ENCODE measurements around the gene PPP2R5C. TPM values are rescaled to one million over a fixed set of nuclear protein-coding genes. Genes with fewer than 3 reads are reported as not detected.
A peak's percentile ranks its signal among the peaks of the same experiment; 100 is the strongest.

PPP2R5C gene
- total and polyA plus RNA-seq, 7 donors: 18.2 to 76.6 (median 57.1) TPM

GRCh38 chr14:101783260-101784016, 21.9 kb downstream of the PPP2R5C start:
- WGBS, 3 donors: 74 to 92% (median 84%) methylated on average over 12 of the region's 12 CpGs
- Histone ChIP-seq H3K27me3 (ENCODE audit: insufficient read depth in 3 of 3, low read length in 2 of 3) (no peaks in the 10 kb centered on the region), H3K27ac (no peak overlapping the region), H3K4me1 (peaks cover 9% of the 10 kb centered on the region), H3K36me3 (ENCODE audit: insufficient read depth in 1 of 2, low read depth in 1 of 2) (peaks cover 0 to 5% of the 10 kb centered on the region in 2 donors), H3K4me3 (no peak overlapping the region), H3K9me3 (no peaks in the 10 kb centered on the region)
- intact Hi-C loops (cut with DNase I): no loop called here
- TF ChIP-seq CTCF (IDR thresholded peaks at IDR 0.05): no peak
- no peak for ATAC-seq
- DNase-seq: no peak

DNA sequence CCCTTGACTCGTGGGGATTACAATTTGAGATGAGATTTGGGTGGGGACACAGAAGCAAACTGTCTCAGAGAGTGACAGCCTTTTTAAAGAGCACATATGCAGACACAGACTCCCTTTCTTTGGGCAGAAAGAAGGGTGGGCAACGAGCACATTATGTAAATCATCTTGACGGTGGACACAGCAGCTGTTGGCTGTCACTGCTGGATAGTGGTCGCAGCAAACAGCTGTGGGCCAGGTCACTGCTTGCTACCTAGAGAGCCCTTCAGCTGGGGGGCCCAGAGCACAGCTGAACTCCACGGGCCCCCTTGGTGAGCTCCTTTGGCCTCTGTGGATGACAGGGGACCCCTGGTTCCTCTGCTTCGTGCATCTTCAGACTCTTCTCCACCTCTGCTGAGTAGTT, 23.1 kb downstream of the PPP2R5C start:
- Histone ChIP-seq H3K27me3 (ENCODE audit: insufficient read depth in 3 of 3, low read length in 2 of 3) (no peaks in the 10 kb centered on the region), H3K9me3 (no peaks in the 10 kb centered on the region), H3K27ac (no peak overlapping the region), H3K4me3 (no peak overlapping the region), H3K4me1 (peaks cover 9% of the 10 kb centered on the region), H3K36me3 (ENCODE audit: insufficient read depth in 1 of 2, low read depth in 1 of 2) (peaks cover 0 to 5% of the 10 kb centered on the region in 2 donors)
- DNase-seq (no peak), ATAC-seq (no peak)
- 53 to 69% (median 56%) methylated on average over 6 of the region's 6 CpGs for WGBS, 3 donors
- intact Hi-C loops (cut with DNase I): no loop called here
- no peak for TF ChIP-seq CTCF (IDR thresholded peaks at IDR 0.05)

- peaks cover 15% of the 10 kb centered on the region for H3K4me1 ChIP-seq
- H3K27ac ChIP-seq: no peak overlapping the region
- H3K4me3 ChIP-seq: no peak overlapping the region
- H3K36me3 ChIP-seq (ENCODE audit: insufficient read depth in 1 of 2, low read depth in 1 of 2): peaks cover 0 to 5% of the 10 kb centered on the region in 2 donors
- intact Hi-C loops (cut with DNase I): no loop called here
- no peaks in the 10 kb centered on the region for H3K9me3 ChIP-seq
- H3K27me3 ChIP-seq (ENCODE audit: insufficient read depth in 3 of 3, low read length in 2 of 3): no peaks in the 10 kb centered on the region
- ATAC-seq (no peak), DNase-seq (no peak)
- 79 to 81% (median 79%) methylated on average over 13 of the region's 13 CpGs for WGBS, 3 donors
- no peak for TF ChIP-seq CTCF (IDR thresholded peaks at IDR 0.05)
Observed at GRCh38 chr14:101788016-101788635, 26.6 kb downstream of the PPP2R5C start.

GRCh38 chr14:101789222-101789621, 27.7 kb downstream of the PPP2R5C start:
- Histone ChIP-seq H3K4me3 (no peak overlapping the region), H3K4me1 (peaks cover 15% of the 10 kb centered on the region), H3K27ac (no peak overlapping the region), H3K36me3 (ENCODE audit: insufficient read depth in 1 of 2, low read depth in 1 of 2) (peaks cover 0 to 5% of the 10 kb centered on the region in 2 donors), H3K9me3 (no peaks in the 10 kb centered on the region), H3K27me3 (ENCODE audit: insufficient read depth in 3 of 3, low read length in 2 of 3) (no peaks in the 10 kb centered on the region)
- no peak for DNase-seq
- no peak for TF ChIP-seq CTCF (IDR thresholded peaks at IDR 0.05)
- WGBS, 3 donors: 55 to 65% (median 56%) methylated on average over 6 of the region's 6 CpGs
- ATAC-seq: peak in 1 of 4 donors; percentile 31
- intact Hi-C loops (cut with DNase I): no loop called here

Measured in psoas muscle (tissue), 8 donors.